ENCODE measurements around the gene MRAP2. TPM values are rescaled to one million over a fixed set of nuclear protein-coding genes. Genes with fewer than 3 reads are reported as not detected.
"Not testable (repeated sequence)": the region's sequence is repeated elsewhere in the genome, so short reads cannot be mapped to it uniquely, and the experiment has no call there.

The MRAP2 gene
- total RNA-seq, 2 donors from 2014 or later = 10.6 to 11.5 TPM

DNA sequence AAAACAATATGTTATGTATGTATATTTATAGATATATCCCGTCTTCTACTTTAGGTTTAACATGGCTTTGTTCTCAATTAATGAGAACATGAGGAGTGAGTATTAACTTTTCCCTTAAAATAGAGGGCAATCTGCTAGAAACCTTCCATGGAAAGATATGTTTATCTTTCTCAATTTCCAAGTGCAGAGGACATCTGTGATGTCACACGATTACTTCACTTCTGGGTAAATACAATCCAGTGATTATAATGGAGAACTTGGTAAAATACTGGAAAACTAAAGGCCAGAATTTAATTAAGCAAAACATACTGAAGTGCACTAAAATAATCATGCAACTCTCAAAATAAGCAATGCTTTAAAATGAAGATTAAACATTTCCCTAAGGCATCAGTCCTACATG, 11.9 kb upstream of the MRAP2 start:
- DNase-seq (ENCODE audit: low spot score) = no peak
- intact Hi-C loops (cut with DNase I) = no loop called here
- Histone ChIP-seq H3K27ac (no peak overlapping the region), H3K36me3 (no peaks in the 10 kb centered on the region), H3K4me1 (replicated peaks) (no peaks in the 10 kb centered on the region), H3K4me3 (no peak overlapping the region), H3K27me3 (replicated peaks; ENCODE audit: insufficient read depth) (no peaks in the 10 kb centered on the region), H3K9me3 (no peaks in the 10 kb centered on the region)
- 94% methylated on average over 2 of the region's 2 CpGs for WGBS
- TF ChIP-seq, protein P1, sequence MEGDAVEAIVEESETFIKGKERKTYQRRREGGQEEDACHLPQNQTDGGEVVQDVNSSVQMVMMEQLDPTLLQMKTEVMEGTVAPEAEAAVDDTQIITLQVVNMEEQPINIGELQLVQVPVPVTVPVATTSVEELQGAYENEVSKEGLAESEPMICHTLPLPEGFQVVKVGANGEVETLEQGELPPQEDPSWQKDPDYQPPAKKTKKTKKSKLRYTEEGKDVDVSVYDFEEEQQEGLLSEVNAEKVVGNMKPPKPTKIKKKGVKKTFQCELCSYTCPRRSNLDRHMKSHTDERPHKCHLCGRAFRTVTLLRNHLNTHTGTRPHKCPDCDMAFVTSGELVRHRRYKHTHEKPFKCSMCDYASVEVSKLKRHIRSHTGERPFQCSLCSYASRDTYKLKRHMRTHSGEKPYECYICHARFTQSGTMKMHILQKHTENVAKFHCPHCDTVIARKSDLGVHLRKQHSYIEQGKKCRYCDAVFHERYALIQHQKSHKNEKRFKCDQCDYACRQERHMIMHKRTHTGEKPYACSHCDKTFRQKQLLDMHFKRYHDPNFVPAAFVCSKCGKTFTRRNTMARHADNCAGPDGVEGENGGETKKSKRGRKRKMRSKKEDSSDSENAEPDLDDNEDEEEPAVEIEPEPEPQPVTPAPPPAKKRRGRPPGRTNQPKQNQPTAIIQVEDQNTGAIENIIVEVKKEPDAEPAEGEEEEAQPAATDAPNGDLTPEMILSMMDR (IDR thresholded peaks at IDR 0.05) = no peak
- TF ChIP-seq POLR2AphosphoS5 (IDR thresholded peaks at IDR 0.05) = no peak
- TF ChIP-seq POLR2A (IDR thresholded peaks at IDR 0.05) = no peak

DNA sequence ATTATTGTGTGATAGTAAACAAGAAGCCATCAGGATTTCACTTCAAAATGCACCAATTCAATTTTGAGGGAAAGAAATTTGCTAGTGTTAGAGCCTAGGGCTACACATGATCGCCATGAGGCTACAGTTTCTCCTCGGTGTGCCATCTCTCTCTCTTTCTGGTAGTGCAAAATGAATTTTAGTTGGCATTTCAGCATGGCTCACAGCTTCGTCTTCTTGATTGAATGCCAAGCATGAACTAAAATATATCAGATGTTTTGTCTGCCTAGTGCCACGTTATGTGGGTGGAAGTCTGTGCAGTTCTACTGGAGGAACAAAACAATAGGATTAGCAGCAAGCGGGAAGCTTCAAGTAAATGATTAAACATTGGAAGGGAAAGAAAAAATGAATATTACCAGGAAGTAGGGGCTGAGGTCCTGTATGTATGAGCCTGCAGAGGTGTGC, 6.8 kb upstream of the MRAP2 start:
- H3K36me3 ChIP-seq = no peaks in the 10 kb centered on the region
- no peaks in the 10 kb centered on the region for H3K27me3 ChIP-seq (replicated peaks; ENCODE audit: insufficient read depth)
- H3K4me3 ChIP-seq = no peak overlapping the region
- H3K27ac ChIP-seq = no peak overlapping the region
- H3K9me3 ChIP-seq = no peaks in the 10 kb centered on the region
- DNase-seq (ENCODE audit: low spot score) = no peak
- TF ChIP-seq POLR2A (IDR thresholded peaks at IDR 0.05) (no peak), POLR2AphosphoS5 (IDR thresholded peaks at IDR 0.05) (no peak)
- TF ChIP-seq, protein P1 (IDR thresholded peaks at IDR 0.05) = no peak
- intact Hi-C loops (cut with DNase I) = no loop called here
- no peaks in the 10 kb centered on the region for H3K4me1 ChIP-seq (replicated peaks)
- WGBS = 30% methylated on average over 5 of the region's 5 CpGs

DNA sequence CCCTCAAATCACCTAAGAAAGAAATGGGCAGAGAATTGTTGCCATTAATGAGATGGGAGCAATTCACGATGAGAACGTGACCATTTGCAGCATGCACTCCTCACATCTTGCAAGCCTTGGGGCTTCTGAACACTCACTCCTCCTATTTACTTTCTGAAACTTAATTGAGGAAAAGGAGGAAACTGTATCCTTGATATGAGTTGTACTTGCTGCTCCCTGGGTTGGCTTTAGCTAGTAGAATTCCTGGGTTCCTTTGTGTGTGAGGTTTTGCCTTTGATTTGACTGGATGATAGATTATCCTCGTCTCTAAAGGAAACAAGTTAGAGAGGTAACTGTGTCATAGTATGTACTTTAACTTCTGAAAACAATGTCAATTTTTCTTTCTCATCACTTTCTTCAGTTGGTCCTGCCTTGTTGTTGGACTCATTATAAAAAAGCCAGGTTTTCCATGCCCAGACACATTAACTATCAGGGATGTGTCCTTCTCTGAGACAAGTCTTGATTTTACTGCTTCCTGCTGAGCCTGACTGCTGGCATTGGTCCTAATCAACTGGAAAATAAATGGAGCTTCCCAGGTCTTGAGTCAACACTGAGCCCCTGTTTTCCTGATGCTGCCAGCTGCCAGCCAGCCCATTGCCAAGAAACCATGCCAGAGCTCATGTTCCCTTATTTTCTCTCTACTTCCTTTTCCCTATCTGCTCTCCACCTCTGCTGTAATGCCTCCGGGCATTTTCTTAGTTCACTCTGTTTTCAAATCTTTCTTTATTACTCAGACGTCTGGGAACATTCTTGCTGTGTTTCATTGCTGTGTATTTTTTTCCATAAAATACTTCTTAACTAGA, 6.0 kb upstream of the MRAP2 start:
- H3K4me3 ChIP-seq = no peak overlapping the region
- WGBS = 20% methylated on average over 5 of the region's 5 CpGs
- no peak for TF ChIP-seq POLR2A (IDR thresholded peaks at IDR 0.05)
- peak; percentile 79 for TF ChIP-seq POLR2AphosphoS5 (IDR thresholded peaks at IDR 0.05)
- H3K4me1 ChIP-seq (replicated peaks) = no peaks in the 10 kb centered on the region
- peak; percentile 91 for DNase-seq (ENCODE audit: low spot score)
- H3K27me3 ChIP-seq (replicated peaks; ENCODE audit: insufficient read depth) = no peaks in the 10 kb centered on the region
- H3K27ac ChIP-seq = peak overlapping the region; percentile 42 to 46
- intact Hi-C loops (cut with DNase I) = no loop called here
- no peaks in the 10 kb centered on the region for H3K36me3 ChIP-seq
- H3K9me3 ChIP-seq = no peaks in the 10 kb centered on the region

DNA sequence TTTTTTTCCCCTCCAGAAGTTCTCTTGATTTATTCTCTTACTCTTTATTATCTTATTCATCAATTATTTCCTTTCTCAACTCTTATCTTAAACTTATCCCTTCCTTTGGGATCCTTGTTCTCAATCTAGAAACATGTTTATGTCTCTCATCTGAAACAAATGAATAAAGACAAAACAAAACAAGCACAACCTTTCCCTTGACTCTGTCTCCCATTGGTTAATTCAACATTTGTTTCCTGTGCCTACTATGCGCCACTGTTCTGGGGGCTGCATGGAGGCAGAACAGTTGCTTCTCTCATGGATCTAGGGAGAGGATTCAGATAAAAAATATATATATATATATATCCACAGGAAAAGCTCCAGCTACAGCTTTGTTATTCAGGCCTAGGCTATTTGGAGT, 5.2 kb upstream of the MRAP2 start:
- Histone ChIP-seq H3K27ac (peak overlapping the region; percentile 42 to 46), H3K27me3 (replicated peaks; ENCODE audit: insufficient read depth) (no peaks in the 10 kb centered on the region), H3K9me3 (no peaks in the 10 kb centered on the region), H3K4me3 (no peak overlapping the region), H3K4me1 (replicated peaks) (no peaks in the 10 kb centered on the region), H3K36me3 (no peaks in the 10 kb centered on the region)
- intact Hi-C loops (cut with DNase I) = no loop called here
- TF ChIP-seq POLR2AphosphoS5 (IDR thresholded peaks at IDR 0.05) (no peak), POLR2A (IDR thresholded peaks at IDR 0.05) (no peak)
- TF ChIP-seq, protein P1 (IDR thresholded peaks at IDR 0.05) = no peak
- 88% methylated on average over 1 of the region's 1 CpG for WGBS
- DNase-seq (ENCODE audit: low spot score) = no peak

DNA sequence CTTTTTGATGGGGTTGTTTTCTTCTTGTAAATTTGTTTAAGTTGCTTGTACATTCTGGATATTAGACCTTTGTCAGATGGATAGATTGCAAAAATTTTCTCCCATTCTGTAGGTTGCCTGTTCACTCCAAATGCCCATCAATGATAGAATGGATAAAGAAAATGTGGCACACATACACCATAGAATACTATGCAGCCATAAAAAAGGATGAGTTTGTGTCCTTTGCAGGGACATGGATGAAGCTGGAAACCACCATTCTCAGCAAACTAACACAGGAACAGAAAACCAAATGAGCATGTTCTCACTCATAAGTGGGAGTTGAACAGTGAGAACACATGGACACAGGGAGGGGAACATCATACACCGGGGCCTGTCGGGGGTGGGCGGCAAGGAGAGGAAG, 1.6 kb upstream of the MRAP2 start:
- intact Hi-C loops (cut with DNase I); H3K27me3 ChIP-seq (replicated peaks; ENCODE audit: insufficient read depth); H3K4me3 ChIP-seq; H3K9me3 ChIP-seq; H3K4me1 ChIP-seq (replicated peaks); H3K27ac ChIP-seq; DNase-seq (ENCODE audit: low spot score); H3K36me3 ChIP-seq: not testable (repeated sequence)
- 87% methylated on average over 3 of the region's 3 CpGs for WGBS

DNA sequence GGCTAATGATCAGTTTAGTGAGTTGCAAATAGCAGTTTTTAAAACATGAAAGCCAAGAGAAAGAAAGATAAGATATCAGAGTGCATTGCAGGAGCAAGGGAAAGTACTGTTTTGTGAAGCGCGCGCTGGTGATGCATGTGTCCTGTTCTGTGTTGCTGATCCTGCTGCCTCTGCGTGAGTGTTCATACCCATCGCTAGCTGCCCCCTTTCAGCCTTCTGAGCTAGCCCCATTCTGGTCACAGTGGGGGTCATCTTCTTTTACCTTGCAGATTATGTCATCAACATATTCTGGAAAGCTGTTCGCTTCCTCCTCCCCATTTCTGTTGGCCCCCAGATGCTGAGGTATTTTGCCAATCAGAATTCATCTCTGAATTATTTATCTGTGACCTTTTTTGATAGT, 1.9 kb downstream of the MRAP2 start:
- WGBS = 95% methylated on average over 6 of the region's 6 CpGs
- DNase-seq (ENCODE audit: low spot score) = no peak
- no peaks in the 10 kb centered on the region for H3K27me3 ChIP-seq (replicated peaks; ENCODE audit: insufficient read depth)

More for the DNA sequence above, 1.9 kb downstream of the MRAP2 start:
- TF ChIP-seq, protein P1 (IDR thresholded peaks at IDR 0.05) = no peak
- TF ChIP-seq POLR2AphosphoS5 (IDR thresholded peaks at IDR 0.05) (no peak), POLR2A (IDR thresholded peaks at IDR 0.05) (no peak)
- H3K36me3 ChIP-seq = no peaks in the 10 kb centered on the region
- no peaks in the 10 kb centered on the region for H3K9me3 ChIP-seq
- no peak overlapping the region for H3K27ac ChIP-seq
- H3K4me1 ChIP-seq (replicated peaks) = no peaks in the 10 kb centered on the region
- no peak overlapping the region for H3K4me3 ChIP-seq
- intact Hi-C loops (cut with DNase I) = no loop called here
